ENCODE results near the gene GTF2F1.
"Not testable (repeated sequence)": the region's sequence is repeated elsewhere in the genome, so short reads cannot be mapped to it uniquely, and the experiment has no call there.

The GTF2F1 gene

GRCh38 chr19:6357174-6357573, 35.8 kb downstream of the GTF2F1 start:
- no peak for DNase-seq (ENCODE audit: low read depth in 2 of 2)

GRCh38 chr19:6355321-6356040, 37.5 kb downstream of the GTF2F1 start:
- not testable (repeated sequence) for DNase-seq (ENCODE audit: low read depth in 2 of 2)

GRCh38 chr19:6354098-6354674, 38.8 kb downstream of the GTF2F1 start:
- DNase-seq (ENCODE audit: low read depth in 2 of 2): no peak

- DNase-seq (ENCODE audit: low read depth in 2 of 2): no peak
Measured at GRCh38 chr19:6352381-6353165, 40.4 kb downstream of the GTF2F1 start.

- DNase-seq (ENCODE audit: low read depth in 2 of 2): no peak
Measured at GRCh38 chr19:6350688-6351087, 42.3 kb downstream of the GTF2F1 start.

GRCh38 chr19:6349271-6349670, 43.7 kb downstream of the GTF2F1 start:
- DNase-seq (ENCODE audit: low read depth in 2 of 2): not testable (repeated sequence)

- DNase-seq (ENCODE audit: low read depth in 2 of 2): no peak
Measured at GRCh38 chr19:6343462-6343861, 49.5 kb downstream of the GTF2F1 start.

GRCh38 chr19:6340493-6341201, 52.3 kb downstream of the GTF2F1 start:
- DNase-seq (ENCODE audit: low read depth in 2 of 2): no peak

- no peak for DNase-seq (ENCODE audit: low read depth in 2 of 2)
Measured at GRCh38 chr19:6334490-6335285, 58.3 kb downstream of the GTF2F1 start.

- DNase-seq (ENCODE audit: low read depth in 2 of 2): no peak
Measured at GRCh38 chr19:6333439-6333838, 59.5 kb downstream of the GTF2F1 start, which contains the start of gene ACER1. Gene ACER1, minus strand, starts transcription at chr19:6333612. Its CDS starts 61 bp downstream, at chr19:6333551.

Data from stimulated activated CD8-positive, alpha-beta memory T cell treated with anti-CD3 and anti-CD28 coated beads, Interleukin-2, amount 100 ng/mL, for 1 hour (primary cell).